Osteoblast (primary cell): ENCODE data around the gene TYROBP. TPM values are rescaled to one million over a fixed set of nuclear protein-coding genes. Genes with fewer than 3 reads are reported as not detected.
"Not testable (repeated sequence)": the region's sequence is repeated elsewhere in the genome, so short reads cannot be mapped to it uniquely, and the experiment has no call there.

Experiments used
- DNase-seq: peaks from one replicate; pipeline ENCODE4 v3.0.0; 2011; ENCODE audit warnings: low spot score, mixed read lengths; ENCODE audit not compliant: insufficient read length; ENCODE audit errors: missing footprints
- H2AFZ ChIP-seq: 2 replicates; pipeline ENCODE4 v1.6.0; 2011; ENCODE audit warnings: mild to moderate bottlenecking, low read length
- H3K27ac ChIP-seq: 2 replicates; pipeline ENCODE4 v1.5.1; 2011; ENCODE audit warnings: mild to moderate bottlenecking, low read depth, low read length, moderate library complexity
- H3K27me3 ChIP-seq: 2 replicates; pipeline ENCODE4 v1.6.0; 2012; ENCODE audit warnings: mild to moderate bottlenecking, control low read depth, inconsistent platforms, low read length, moderate library complexity; ENCODE audit not compliant: insufficient read depth
- H3K36me3 ChIP-seq: 2 replicates; pipeline ENCODE4 v1.5.1; 2011; ENCODE audit warnings: mild to moderate bottlenecking, low read length, control low read depth, moderate library complexity; ENCODE audit not compliant: insufficient read depth
- H3K4me1 ChIP-seq: 2 replicates; pipeline ENCODE4 v1.5.1; 2011; ENCODE audit warnings: mild to moderate bottlenecking, low read length, control low read depth, moderate library complexity; ENCODE audit not compliant: insufficient read depth
- H3K4me2 ChIP-seq: 2 replicates; pipeline ENCODE4 v1.6.0; 2011; ENCODE audit warnings: mild to moderate bottlenecking, low read length; ENCODE audit not compliant: insufficient read depth
- H3K4me3 ChIP-seq: fragments of 200-600 bp; sonication (generic); 3 replicates; pipeline ENCODE4 v1.5.1; 2012; ENCODE audit warnings: mild to moderate bottlenecking, low read length, inconsistent platforms; ENCODE audit not compliant: insufficient read depth
- H3K79me2 ChIP-seq: 2 replicates; pipeline ENCODE4 v1.6.0; 2012; ENCODE audit warnings: mild to moderate bottlenecking, low read length, control low read depth, inconsistent platforms; ENCODE audit not compliant: insufficient read depth
- H3K9me3 ChIP-seq: 2 replicates; pipeline ENCODE4 v1.5.1; 2011; ENCODE audit warnings: low read depth, low read length, control low read depth
- H4K20me1 ChIP-seq: 2 replicates; pipeline ENCODE4 v1.6.0; 2012; ENCODE audit warnings: mild to moderate bottlenecking, low read length, control low read depth; ENCODE audit not compliant: insufficient read depth
- total RNA-seq: library from RNA; depleted of rRNA; stranded (reverse); fragments of >200 nt; gene quantifications from 2 replicates; pipeline ENCODE4 v1.2.3, GENCODE V29; 2012
- TF ChIP-seq, protein P1 (sequence below): IDR thresholded peaks from 2 replicates; pipeline ENCODE4 v1.5.1; 2011; ENCODE audit warnings: mild to moderate bottlenecking, low read depth, low read length, moderate library complexity; ENCODE audit errors: extremely low read depth

TYROBP gene
- 0.36 TPM in 1 of 2 replicates, not detected in the other for total RNA-seq

DNA sequence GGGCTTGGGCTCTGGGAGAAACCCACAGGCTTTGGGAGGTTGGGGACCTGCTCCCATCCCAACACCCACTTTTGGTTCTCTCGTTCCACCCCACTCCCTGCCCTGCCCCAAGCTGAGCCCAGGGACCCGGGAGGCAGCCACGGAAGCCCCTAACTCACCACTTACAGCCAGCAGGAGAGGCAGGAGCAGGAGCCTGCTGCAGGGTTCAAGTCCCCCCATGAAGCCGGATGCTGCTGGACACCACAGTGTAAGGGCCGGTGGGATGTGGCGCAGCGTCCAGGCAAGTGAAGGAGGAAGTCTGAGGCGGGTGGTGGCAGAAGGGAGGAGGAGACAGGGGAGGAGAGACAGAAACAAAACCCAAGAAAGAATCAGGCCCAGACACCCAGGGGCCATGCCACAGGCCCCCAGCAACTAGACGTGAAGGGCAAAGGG lies at the start of gene TYROBP:
TYROBP (minus strand) TSS at position 286 of the 432 bp plus-strand sequence; CDS start at position 219, 67 bp downstream.
- peak; percentile 47 for DNase-seq
- no peaks in the 10 kb centered on the region for H3K36me3 ChIP-seq
- H3K79me2 ChIP-seq = no peaks in the 10 kb centered on the region
- no peak within 1 kb of the TSS for H3K27ac ChIP-seq
- H3K4me3 ChIP-seq = no peak within 1 kb of the TSS
- peaks cover 5% of the 10 kb centered on the region for H3K4me1 ChIP-seq
- TF ChIP-seq, protein P1, sequence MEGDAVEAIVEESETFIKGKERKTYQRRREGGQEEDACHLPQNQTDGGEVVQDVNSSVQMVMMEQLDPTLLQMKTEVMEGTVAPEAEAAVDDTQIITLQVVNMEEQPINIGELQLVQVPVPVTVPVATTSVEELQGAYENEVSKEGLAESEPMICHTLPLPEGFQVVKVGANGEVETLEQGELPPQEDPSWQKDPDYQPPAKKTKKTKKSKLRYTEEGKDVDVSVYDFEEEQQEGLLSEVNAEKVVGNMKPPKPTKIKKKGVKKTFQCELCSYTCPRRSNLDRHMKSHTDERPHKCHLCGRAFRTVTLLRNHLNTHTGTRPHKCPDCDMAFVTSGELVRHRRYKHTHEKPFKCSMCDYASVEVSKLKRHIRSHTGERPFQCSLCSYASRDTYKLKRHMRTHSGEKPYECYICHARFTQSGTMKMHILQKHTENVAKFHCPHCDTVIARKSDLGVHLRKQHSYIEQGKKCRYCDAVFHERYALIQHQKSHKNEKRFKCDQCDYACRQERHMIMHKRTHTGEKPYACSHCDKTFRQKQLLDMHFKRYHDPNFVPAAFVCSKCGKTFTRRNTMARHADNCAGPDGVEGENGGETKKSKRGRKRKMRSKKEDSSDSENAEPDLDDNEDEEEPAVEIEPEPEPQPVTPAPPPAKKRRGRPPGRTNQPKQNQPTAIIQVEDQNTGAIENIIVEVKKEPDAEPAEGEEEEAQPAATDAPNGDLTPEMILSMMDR = no peak
- no peaks in the 10 kb centered on the region for H4K20me1 ChIP-seq
- H2AFZ ChIP-seq = peak within 1 kb of the TSS; percentile 41
- no peaks in the 10 kb centered on the region for H3K9me3 ChIP-seq
- no peak within 1 kb of the TSS for H3K4me2 ChIP-seq
- H3K27me3 ChIP-seq = no peaks in the 10 kb centered on the region

DNA sequence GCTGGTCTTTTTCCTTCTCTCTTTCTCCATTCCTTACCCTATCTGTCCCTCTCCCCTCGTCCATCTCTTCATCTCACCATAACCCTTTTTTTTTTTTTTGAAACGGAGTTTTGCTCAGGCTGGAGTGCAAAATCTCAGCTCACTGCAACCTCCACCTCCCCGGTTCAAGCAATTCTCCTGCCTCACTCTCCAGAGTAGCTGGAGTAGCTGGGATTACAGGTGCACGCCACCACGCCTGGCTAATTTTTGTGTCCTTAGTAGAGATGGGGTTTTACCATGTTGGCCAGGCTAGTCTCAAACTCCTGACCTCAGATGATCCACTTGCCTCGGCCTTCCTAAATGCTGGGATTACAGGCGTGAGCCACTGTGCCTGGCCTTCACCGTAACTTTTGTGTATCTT lies 49.3 kb upstream of the TYROBP start:
- not testable (repeated sequence) for H3K27ac ChIP-seq, H2AFZ ChIP-seq, H4K20me1 ChIP-seq, H3K4me1 ChIP-seq, H3K79me2 ChIP-seq, H3K4me3 ChIP-seq, DNase-seq, H3K9me3 ChIP-seq, H3K4me2 ChIP-seq, H3K36me3 ChIP-seq
- peaks cover 28% of the 10 kb centered on the region for H3K27me3 ChIP-seq

DNA sequence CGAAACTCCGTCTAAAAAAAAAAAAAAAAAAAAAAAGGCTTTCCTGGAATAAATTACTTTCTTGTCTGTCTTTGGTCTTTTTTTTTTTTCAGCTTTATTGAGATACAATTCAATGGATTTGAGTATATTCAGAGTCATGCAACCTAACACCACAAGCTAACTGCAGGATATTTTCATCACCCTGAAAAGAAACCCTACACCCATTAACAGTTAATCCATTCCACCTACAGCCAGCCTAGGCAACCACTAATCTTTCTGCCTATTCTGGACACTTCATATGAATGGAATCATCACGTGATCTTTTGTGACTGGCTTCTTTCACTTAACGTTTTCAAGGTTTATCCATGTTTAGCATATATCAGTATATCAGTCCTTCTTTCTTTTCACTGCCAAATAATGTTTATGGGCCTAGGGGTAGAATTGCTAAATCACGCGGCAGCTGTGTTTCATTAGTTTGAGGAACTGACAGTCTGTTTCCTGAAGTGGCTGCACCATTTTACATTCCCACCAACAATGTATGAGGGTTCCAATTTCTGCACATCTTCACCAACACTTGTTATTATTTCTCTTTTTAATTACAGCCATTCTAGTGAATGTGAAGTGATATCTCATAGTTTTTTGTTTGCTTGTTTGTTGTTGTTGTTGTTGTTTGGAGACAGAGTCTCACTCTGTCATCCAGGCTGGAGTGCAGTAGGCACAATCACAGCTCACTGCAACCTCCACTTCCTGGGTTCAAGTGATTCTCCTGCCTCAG lies 48.0 kb upstream of the TYROBP start:
- Histone ChIP-seq H3K27me3 (peaks cover 28% of the 10 kb centered on the region), H3K4me2 (no peak overlapping the region), H3K4me3 (no peak overlapping the region), H3K36me3 (no peaks in the 10 kb centered on the region), H2AFZ (no peak overlapping the region), H3K27ac (no peak overlapping the region), H3K9me3 (no peaks in the 10 kb centered on the region), H4K20me1 (no peaks in the 10 kb centered on the region), H3K4me1 (no peaks in the 10 kb centered on the region), H3K79me2 (no peaks in the 10 kb centered on the region)
- TF ChIP-seq, protein P1 = no peak
- peak; percentile 13 for DNase-seq

DNA sequence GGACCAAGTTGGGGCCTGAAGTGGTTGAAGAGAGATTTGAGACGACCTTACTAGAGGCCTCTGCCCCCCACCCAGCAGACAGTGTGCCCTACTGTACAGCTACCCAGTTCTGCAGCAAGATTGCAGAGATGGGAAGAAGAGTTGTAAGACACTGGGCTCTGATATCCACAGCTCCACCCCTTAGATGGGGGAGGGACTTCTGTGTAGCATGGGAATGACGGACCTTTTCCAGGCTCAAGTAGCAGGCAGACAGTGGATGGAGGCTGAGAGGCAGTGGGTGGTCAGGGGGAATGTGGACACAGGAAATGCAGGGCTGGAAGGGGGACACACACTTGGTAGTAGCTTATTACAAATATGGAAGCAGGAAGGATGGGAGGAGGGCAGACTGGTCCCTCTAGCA lies 41.0 kb upstream of the TYROBP start:
- no peak overlapping the region for H3K4me3 ChIP-seq
- peaks cover 6% of the 10 kb centered on the region for H4K20me1 ChIP-seq
- TF ChIP-seq, protein P1 = no peak
- peak; percentile 42 for DNase-seq
- no peaks in the 10 kb centered on the region for H3K9me3 ChIP-seq
- H2AFZ ChIP-seq = no peak overlapping the region
- no peaks in the 10 kb centered on the region for H3K79me2 ChIP-seq
- no peaks in the 10 kb centered on the region for H3K27me3 ChIP-seq
- no peak overlapping the region for H3K4me2 ChIP-seq
- no peaks in the 10 kb centered on the region for H3K4me1 ChIP-seq
- H3K36me3 ChIP-seq = no peaks in the 10 kb centered on the region
- H3K27ac ChIP-seq = no peak overlapping the region
